GM08714 (cell line): ENCODE results near the gene MDFI.

Experiments
- H3K4me3 ChIP-seq: fragments of 200-500 bp; sonication (Bioruptor generic); 2 replicates; pipeline ENCODE4 v1.5.1; 2014; ENCODE audit warnings: mild to moderate bottlenecking, low read length, inconsistent platforms
- ZNF274 ChIP-seq: IDR thresholded peaks from 2 replicates; pipeline ENCODE4 v1.6.1; 2012; ENCODE audit warnings: mild to moderate bottlenecking, low read depth, low read length

MDFI gene

GRCh38 chr6:41638002-41638934 is at the start of gene MDFI:
Gene MDFI, plus strand, starts transcription at chr6:41638468. Its CDS starts 282 bp downstream, at chr6:41638750.
- TF ChIP-seq ZNF274 = no peak
- no peak within 1 kb of the TSS for H3K4me3 ChIP-seq

GRCh38 chr6:41589223-41589622 is 49.0 kb upstream of the MDFI start:
- no peak for TF ChIP-seq ZNF274
- no peak overlapping the region for H3K4me3 ChIP-seq

- TF ChIP-seq ZNF274 = no peak
- no peak overlapping the region for H3K4me3 ChIP-seq
These were observed 48.3 kb upstream of the MDFI start for GRCh38 chr6:41589636-41590622.

GRCh38 chr6:41591122-41591521 is 47.1 kb upstream of the MDFI start:
- no peak for TF ChIP-seq ZNF274
- H3K4me3 ChIP-seq = no peak overlapping the region

- no peak for TF ChIP-seq ZNF274
- no peak overlapping the region for H3K4me3 ChIP-seq
These were observed 46.3 kb upstream of the MDFI start for GRCh38 chr6:41591859-41592502.

- no peak for TF ChIP-seq ZNF274
- no peak overlapping the region for H3K4me3 ChIP-seq
These were observed 44.9 kb upstream of the MDFI start for GRCh38 chr6:41593406-41593805.

GRCh38 chr6:41593839-41594238 is 44.4 kb upstream of the MDFI start:
- TF ChIP-seq ZNF274 = no peak
- no peak overlapping the region for H3K4me3 ChIP-seq

- no peak for TF ChIP-seq ZNF274
- no peak overlapping the region for H3K4me3 ChIP-seq
These were observed 43.9 kb upstream of the MDFI start for GRCh38 chr6:41594326-41594725.

GRCh38 chr6:41594766-41595165 is 43.5 kb upstream of the MDFI start:
- no peak for TF ChIP-seq ZNF274
- H3K4me3 ChIP-seq = no peak overlapping the region

GRCh38 chr6:41595166-41595565 is 43.1 kb upstream of the MDFI start:
- H3K4me3 ChIP-seq = no peak overlapping the region
- no peak for TF ChIP-seq ZNF274

- no peak for TF ChIP-seq ZNF274
- no peak overlapping the region for H3K4me3 ChIP-seq
These were observed 42.1 kb upstream of the MDFI start for GRCh38 chr6:41596096-41596685.

- no peak for TF ChIP-seq ZNF274
- no peak overlapping the region for H3K4me3 ChIP-seq
These were observed 41.5 kb upstream of the MDFI start for GRCh38 chr6:41596807-41597206.

GRCh38 chr6:41597246-41598000 is 40.8 kb upstream of the MDFI start:
- no peak overlapping the region for H3K4me3 ChIP-seq
- no peak for TF ChIP-seq ZNF274

GRCh38 chr6:41598670-41599014 is 39.6 kb upstream of the MDFI start:
- no peak overlapping the region for H3K4me3 ChIP-seq
- no peak for TF ChIP-seq ZNF274
